HG03097 (cell line): ENCODE results near the gene SUGP1.

Experiments
- ATAC-seq: cut with Tn5 transposase; IDR thresholded peaks from one replicate; pipeline ENCODE4 v1.9.1; 2021; ENCODE audit not compliant: unreplicated experiment, low FRiP score

SUGP1 gene

GRCh38 chr19:19304186-19304965 lies 15.9 kb downstream of the SUGP1 start:
- ATAC-seq, result no peak

GRCh38 chr19:19303411-19303810 lies 16.9 kb downstream of the SUGP1 start:
- no peak for ATAC-seq

GRCh38 chr19:19300613-19301012 lies 19.7 kb downstream of the SUGP1 start:
- ATAC-seq, result no peak

GRCh38 chr19:19297759-19298158 lies 22.6 kb downstream of the SUGP1 start:
- ATAC-seq, result no peak

GRCh38 chr19:19296953-19297689 lies 23.2 kb downstream of the SUGP1 start:
- no peak for ATAC-seq

- ATAC-seq, result no peak
These were observed 25.4 kb downstream of the SUGP1 start for GRCh38 chr19:19294914-19295313.

- no peak for ATAC-seq
These were observed 27.7 kb downstream of the SUGP1 start for GRCh38 chr19:19292607-19293006.

GRCh38 chr19:19285686-19286085 lies 34.6 kb downstream of the SUGP1 start:
- no peak for ATAC-seq

- ATAC-seq, result no peak
These were observed 39.7 kb downstream of the SUGP1 start for GRCh38 chr19:19280561-19280960.

GRCh38 chr19:19279853-19280252 lies 40.5 kb downstream of the SUGP1 start:
- no peak for ATAC-seq

- ATAC-seq, result no peak
These were observed 41.2 kb downstream of the SUGP1 start for GRCh38 chr19:19279062-19279612.

GRCh38 chr19:19278315-19278714 lies 42.0 kb downstream of the SUGP1 start:
- ATAC-seq, result no peak

- no peak for ATAC-seq
These were observed 43.5 kb downstream of the SUGP1 start for GRCh38 chr19:19276851-19277250.

GRCh38 chr19:19276386-19276785 lies 43.9 kb downstream of the SUGP1 start:
- no peak for ATAC-seq

- ATAC-seq, result no peak
These were observed 45.4 kb downstream of the SUGP1 start for GRCh38 chr19:19274716-19275565.

- no peak for ATAC-seq
These were observed 46.2 kb downstream of the SUGP1 start for GRCh38 chr19:19274146-19274545.

- no peak for ATAC-seq
These were observed 48.3 kb downstream of the SUGP1 start for GRCh38 chr19:19271828-19272599.

- no peak for ATAC-seq
These were observed 49.3 kb downstream of the SUGP1 start for GRCh38 chr19:19270749-19271571.
